Spleen (tissue), 13 donors: ENCODE measurements around the gene HNRNPDL. TPM values are rescaled to one million over a fixed set of nuclear protein-coding genes. Genes with fewer than 3 reads are reported as not detected.
"Not testable (repeated sequence)": the region's sequence is repeated elsewhere in the genome, so short reads cannot be mapped to it uniquely, and the experiment has no call there.

Experiments used
- DNase-seq: peaks from one replicate; pipeline ENCODE4 v3.0.0-alpha.2; 2020
- H3K27ac ChIP-seq, 8 donors: fragments of 200-600 bp; sonication (generic) in 7 of 8; 1 replicate in 4 of 8; 2 replicates in 4 of 8; pipeline versions ENCODE4 v1.5.0 to v1.8.0; 2016 to 2021; ENCODE audit warnings: inconsistent platforms in 4 of 8, mild to moderate bottlenecking in 4 of 8, moderate library complexity in 1 of 8
- H3K27me3 ChIP-seq, 7 donors: fragments of 200-600 bp; sonication (generic) in 6 of 7; replicated peaks in 1 of 7; 1 replicate in 4 of 7; 2 replicates in 3 of 7; pipeline versions ENCODE4 v1.5.0 to v1.8.0; 2016 to 2021; ENCODE audit warnings: inconsistent platforms in 3 of 7, mild to moderate bottlenecking in 1 of 7
- H3K36me3 ChIP-seq, 6 donors: fragments of 200-600 bp; sonication (generic) in 5 of 6; 1 replicate in 4 of 6; 2 replicates in 2 of 6; pipeline versions ENCODE4 v1.5.0 to v1.8.0; 2016 to 2021; ENCODE audit warnings: inconsistent platforms in 2 of 6
- H3K4me1 ChIP-seq, 6 donors: fragments of 200-600 bp; sonication (generic) in 5 of 6; 1 replicate in 3 of 6; 2 replicates in 3 of 6; pipeline versions ENCODE4 v1.5.0 to v1.8.0; 2016 to 2021; ENCODE audit warnings: inconsistent platforms in 3 of 6
- H3K4me3 ChIP-seq, 8 donors: fragments of 200-600 bp; sonication (generic) in 7 of 8; 1 replicate in 4 of 8; 2 replicates in 4 of 8; pipeline versions ENCODE4 v1.5.0 to v1.8.0; 2016 to 2021; ENCODE audit warnings: inconsistent platforms in 4 of 8, mild to moderate bottlenecking in 4 of 8, moderate library complexity in 2 of 8
- H3K9me3 ChIP-seq, 8 donors: fragments of 200-600 bp; sonication (generic) in 7 of 8; 1 replicate in 4 of 8; 2 replicates in 4 of 8; pipeline versions ENCODE4 v1.5.0 to v1.8.0; 2016 to 2021; ENCODE audit warnings: inconsistent platforms in 4 of 8
- POLR2A ChIP-seq, 3 donors: fragments of 450-650 bp; IDR thresholded peaks; one replicate each; pipeline ENCODE4 v1.5.1; 2017; ENCODE audit warnings: antibody characterized with exemption in 3 of 3, mild to moderate bottlenecking in 1 of 3
- POLR2AphosphoS5 ChIP-seq, 3 donors: sonication (generic); formaldehyde crosslinking; IDR thresholded peaks; one replicate each; pipeline ENCODE4 v1.5.1; 2017; ENCODE audit warnings: antibody characterized with exemption in 3 of 3
- WGBS, 5 donors: extraction: QIAGEN DNeasy Blood & Tissue Kit in 3 of 5; methylation state at CpG; one replicate each; pipeline versions ENCODE4 v1.1.5 to v1.1.7; 2013 to 2018; 5-methylcytosine and 5-hydroxymethylcytosine counted together
- intact Hi-C: fragments of 100-400 bp; cut with DNase I; formaldehyde crosslinking; loops from one replicate; pipeline ENCODE4 v1.15.0; 2023; ENCODE audit warnings: low total_unique reads
- long read RNA-seq, 2 donors: transcript quantifications; one replicate each; lab custom pipeline, GENCODE V29; 2026
- polyA plus RNA-seq, 3 donors: library from polyadenylated mRNA; stranded (reverse); fragments of 200-250 nt; gene quantifications; one replicate each; pipeline ENCODE4 v1.2.1, GENCODE V29; 2013
- total RNA-seq, 7 donors: library from RNA; depleted of rRNA in 3 of 7; stranded (reverse); fragments of >200 nt in 3 of 7; fragmentation: NEBNext Ultra II Directional in 4 of 7; extraction: Animal tissue kit (Norgen Biotek cat#: 25700) in 4 of 7; gene quantifications; one replicate each; pipeline versions ENCODE4 v1.1.0 to v1.2.1, GENCODE V29; 2016 to 2021
- TF ChIP-seq, protein P1 (sequence below), 11 experiments: fragments of 200-600 bp in 7 of 11; fragments of 450-650 bp in 4 of 11; sonication (generic) in 4 of 11; IDR thresholded peaks in 8 of 11; conservative IDR thresholded peaks in 3 of 11; 1 replicate in 7 of 11; 2 replicates in 4 of 11; pipeline versions ENCODE4 v1.4.0 to v1.8.0; 2016 to 2021; ENCODE audit warnings: antibody characterized with exemption in 11 of 11, inconsistent platforms in 4 of 11, mild to moderate bottlenecking in 1 of 11
- donor health status: healthy with polysubstance abuse.
- donor health status: DM: no; HTN: no; CAD: no; lungs with moderate emphysema.
- donor health status: DM: no; HTN: no; CAD: no.
- donor health status: Bipolar disorder and iron deficiency.
- donor health status: healthy.
- donor health status: DM: no; HTN: no; CAD: no.
- donor health status: DM: yes; HTN: yes; CAD: no.

The HNRNPDL gene
- 100 to 1,000 TPM; 164 to 229 (median 195) TPM for total RNA-seq
- polyA plus RNA-seq: 100 to 1,000 TPM; 215 to 226 (median 218) TPM
- long read RNA-seq, donor 1, transcript HNRNPDL-204 (7 exons, 2,404 nt): minor isoform, 40 of 246 reads
- long read RNA-seq, donor 1, transcript HNRNPDL-201 (8 exons, 3,781 nt): major isoform, 62 of 246 reads
- long read RNA-seq, donor 1, partial matches to known transcripts: 108 of 246 reads
- long read RNA-seq, donor 1, other reads (novel, unspliced or antisense): 32 of 246 reads
- long read RNA-seq, donor 2, transcript HNRNPDL-201 (8 exons, 3,781 nt): major isoform, 35 of 115 reads
- long read RNA-seq, donor 2, transcript HNRNPDL-204 (7 exons, 2,404 nt): minor isoform, 20 of 115 reads
- long read RNA-seq, donor 2, transcript HNRNPDL-202 (9 exons, 1,402 nt): minor isoform, 9 of 115 reads
- long read RNA-seq, donor 2, partial matches to known transcripts: 47 of 115 reads
- long read RNA-seq, donor 2, other reads (novel, unspliced or antisense): 0 of 115 reads

DNA sequence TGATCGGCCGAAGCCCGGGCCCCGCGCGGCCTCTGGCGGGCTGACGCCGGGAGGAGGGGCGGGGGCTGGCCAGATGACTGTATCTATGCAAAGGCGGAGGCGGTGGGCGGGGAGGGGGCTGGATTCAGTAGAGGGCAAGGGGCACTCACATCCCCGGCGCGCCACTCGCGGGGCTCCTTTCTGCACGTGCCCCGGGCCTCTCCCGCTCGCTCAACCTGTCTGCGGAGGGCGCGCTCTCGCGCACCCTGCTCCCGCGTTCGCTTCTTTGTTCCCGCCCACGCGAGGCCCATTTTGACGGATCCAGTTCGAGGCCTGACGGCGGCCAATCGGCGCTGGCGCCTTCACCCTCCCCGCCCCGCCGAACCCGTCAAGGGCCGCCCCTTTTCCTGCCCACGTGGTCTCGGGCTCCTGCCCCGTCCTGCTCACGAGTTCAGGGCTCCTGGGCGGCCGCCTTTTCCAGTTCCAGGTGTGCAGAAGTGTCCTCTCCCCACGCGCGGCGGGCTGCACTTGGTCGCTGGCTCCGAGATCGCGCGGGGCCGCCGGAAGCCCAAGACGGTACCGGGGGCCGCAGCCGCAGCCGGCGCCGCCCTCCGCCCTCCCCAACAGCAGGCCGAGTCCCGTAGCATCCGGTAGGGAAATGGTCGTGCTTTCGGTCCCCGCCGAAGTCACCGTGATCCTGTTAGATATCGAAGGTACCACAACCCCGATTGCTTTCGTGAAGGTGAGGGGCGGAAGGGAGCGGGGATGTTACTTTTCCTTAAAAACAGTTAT is at the start of gene HNRNPDL, which contains the start of gene ENOPH1:
HNRNPDL (minus strand) TSS at position 270 of the 771 bp plus-strand sequence. CDS start 772 bp downstream, outside the sequence.
ENOPH1 (plus strand) TSS at position 398 of the 771 bp plus-strand sequence; CDS start at position 638, 240 bp downstream.
- H3K36me3 ChIP-seq: peaks cover 0 to 39% (median 19%) of the 10 kb centered on the region in 6 donors
- WGBS, 5 donors: 0 to 1% (median 0%) methylated on average over 34 to 83 of the region's 83 CpGs
- peak within 1 kb of the TSS; percentile 83 to 98 (median 95) for H3K4me3 ChIP-seq
- intact Hi-C loops: no loop called here
- TF ChIP-seq POLR2AphosphoS5 (IDR thresholded peaks at IDR 0.05): peak; percentile 82 to 91 (median 87)
- peak in 1 of 3 donors; percentile 13 for TF ChIP-seq POLR2A (IDR thresholded peaks at IDR 0.05)
- TF ChIP-seq, protein P1, sequence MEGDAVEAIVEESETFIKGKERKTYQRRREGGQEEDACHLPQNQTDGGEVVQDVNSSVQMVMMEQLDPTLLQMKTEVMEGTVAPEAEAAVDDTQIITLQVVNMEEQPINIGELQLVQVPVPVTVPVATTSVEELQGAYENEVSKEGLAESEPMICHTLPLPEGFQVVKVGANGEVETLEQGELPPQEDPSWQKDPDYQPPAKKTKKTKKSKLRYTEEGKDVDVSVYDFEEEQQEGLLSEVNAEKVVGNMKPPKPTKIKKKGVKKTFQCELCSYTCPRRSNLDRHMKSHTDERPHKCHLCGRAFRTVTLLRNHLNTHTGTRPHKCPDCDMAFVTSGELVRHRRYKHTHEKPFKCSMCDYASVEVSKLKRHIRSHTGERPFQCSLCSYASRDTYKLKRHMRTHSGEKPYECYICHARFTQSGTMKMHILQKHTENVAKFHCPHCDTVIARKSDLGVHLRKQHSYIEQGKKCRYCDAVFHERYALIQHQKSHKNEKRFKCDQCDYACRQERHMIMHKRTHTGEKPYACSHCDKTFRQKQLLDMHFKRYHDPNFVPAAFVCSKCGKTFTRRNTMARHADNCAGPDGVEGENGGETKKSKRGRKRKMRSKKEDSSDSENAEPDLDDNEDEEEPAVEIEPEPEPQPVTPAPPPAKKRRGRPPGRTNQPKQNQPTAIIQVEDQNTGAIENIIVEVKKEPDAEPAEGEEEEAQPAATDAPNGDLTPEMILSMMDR (IDR thresholded peaks at IDR 0.05 in 8 of 11, conservative IDR thresholded peaks at IDR 0.05 in 3 of 11): peak in 6 of 11 experiments; percentile 6 to 42 (median 24)
- no peaks in the 10 kb centered on the region for H3K27me3 ChIP-seq
- peak; percentile 99 for DNase-seq
- peaks cover 41 to 77% (median 62%) of the 10 kb centered on the region in 6 donors for H3K4me1 ChIP-seq
- peak within 1 kb of the TSS; percentile 97 to 100 (median 100) for H3K27ac ChIP-seq
- H3K9me3 ChIP-seq: no peaks in the 10 kb centered on the region

DNA sequence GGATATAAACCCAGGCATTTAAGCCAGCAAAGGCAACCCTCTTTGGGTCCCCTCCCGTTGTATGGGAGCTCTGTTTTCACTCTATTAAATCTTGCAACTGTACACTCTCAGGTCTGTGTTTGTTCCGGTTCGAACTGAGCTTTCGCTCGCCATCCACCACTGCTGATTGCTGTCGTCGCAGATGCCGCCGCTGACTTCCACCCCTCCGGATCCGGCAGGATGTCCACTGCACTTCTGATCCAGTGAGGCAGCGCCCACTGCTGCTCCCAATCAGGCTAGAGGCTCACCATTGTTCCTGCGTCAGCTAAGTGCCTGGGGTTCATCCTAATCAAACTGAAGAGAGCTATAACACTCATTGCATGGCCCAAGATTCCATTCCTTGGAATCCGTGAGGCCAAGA is 49.3 kb upstream of the HNRNPDL start:
- H3K27ac ChIP-seq: no peak overlapping the region
- 93 to 97% (median 96%) methylated on average over 14 of the region's 14 CpGs for WGBS, 5 donors
- no peaks in the 10 kb centered on the region for H3K27me3 ChIP-seq
- H3K4me3 ChIP-seq: no peak overlapping the region
- no peak for DNase-seq
- TF ChIP-seq, protein P1 (IDR thresholded peaks at IDR 0.05 in 8 of 11, conservative IDR thresholded peaks at IDR 0.05 in 3 of 11): no peak
- TF ChIP-seq POLR2AphosphoS5 (IDR thresholded peaks at IDR 0.05) (no peak), POLR2A (IDR thresholded peaks at IDR 0.05) (no peak)
- no peaks in the 10 kb centered on the region for H3K4me1 ChIP-seq
- intact Hi-C loops: no loop called here
- peaks cover 0 to 14% (median 0%) of the 10 kb centered on the region in 6 donors for H3K36me3 ChIP-seq
- H3K9me3 ChIP-seq: no peaks in the 10 kb centered on the region

DNA sequence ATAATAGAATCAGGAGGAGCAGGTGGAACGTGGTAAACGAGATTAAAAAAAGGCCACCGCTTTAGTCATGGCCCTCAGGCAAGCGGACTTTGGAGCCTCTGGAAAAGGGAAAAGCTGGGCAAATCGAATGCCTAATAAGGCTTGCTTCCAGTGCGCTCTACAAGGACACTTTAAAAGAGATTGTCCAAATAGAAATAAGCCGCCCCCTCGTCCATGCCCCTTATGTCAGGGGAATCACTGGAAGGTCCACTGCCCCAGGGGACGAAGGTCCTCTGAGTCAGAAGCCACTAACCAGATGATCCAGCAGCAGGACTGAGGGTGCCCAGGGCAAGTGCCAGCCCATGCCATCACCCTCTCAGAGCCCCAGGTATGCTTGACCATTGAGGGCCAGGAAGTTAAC is 47.2 kb upstream of the HNRNPDL start:
- intact Hi-C loops, H3K9me3 ChIP-seq, H3K27ac ChIP-seq, H3K27me3 ChIP-seq, DNase-seq, H3K4me1 ChIP-seq, H3K4me3 ChIP-seq: not testable (repeated sequence)
- WGBS, 5 donors: 86 to 97% (median 92%) methylated on average over 9 of the region's 9 CpGs
- H3K36me3 ChIP-seq: peaks cover 0 to 14% (median 0%) of the 10 kb centered on the region in 6 donors

DNA sequence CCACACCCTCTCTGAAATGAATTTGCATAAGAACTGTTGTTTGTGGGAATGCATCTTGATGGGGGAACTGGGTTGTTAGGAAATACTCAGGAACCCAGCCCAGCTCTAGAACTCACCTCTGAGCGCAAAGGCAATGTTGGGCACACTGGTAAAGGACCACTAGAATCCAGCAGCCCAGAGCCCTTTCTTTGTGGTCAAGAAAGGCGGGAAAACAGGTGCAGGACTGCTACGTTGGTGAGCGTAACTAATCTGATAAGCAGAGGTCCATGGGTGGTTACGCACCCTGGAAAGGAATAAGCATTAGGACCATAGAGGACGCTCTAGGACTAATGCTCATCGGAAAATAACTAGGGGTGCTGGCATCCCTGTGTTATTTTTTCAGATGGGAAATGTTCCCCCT is 45.7 kb upstream of the HNRNPDL start:
- H3K4me1 ChIP-seq, intact Hi-C loops, H3K9me3 ChIP-seq, H3K27ac ChIP-seq, H3K36me3 ChIP-seq, H3K27me3 ChIP-seq, H3K4me3 ChIP-seq, DNase-seq: not testable (repeated sequence)
- 90 to 98% (median 93%) methylated on average over 7 of the region's 7 CpGs for WGBS, 5 donors
